ENCODE data around the gene RO60. TPM values are rescaled to one million over a fixed set of nuclear protein-coding genes. Genes with fewer than 3 reads are reported as not detected.

RO60 gene
- total and polyA plus RNA-seq, 2 of the 13 experiments (the other 11 are each of a cell fraction or from before 2014, with no cell fraction given) = 20.3 to 53.7 TPM

- TSS peak; percentile 96 for BruUV-seq (replicated peaks)
- Histone ChIP-seq H3K36me3 (replicated peaks in 1 of 2; ENCODE audit: control insufficient read depth in 1 of 2, insufficient read depth in 2 of 2, low read length in 2 of 2) (no peaks in the 10 kb centered on the region), H4K20me1 (ENCODE audit: insufficient read depth, low read length) (no peaks in the 10 kb centered on the region), H2AFZ (ENCODE audit: low read length) (peak overlapping the region; percentile 76), H3K9me3 (ENCODE audit: low read length) (no peaks in the 10 kb centered on the region), H3K4me2 (ENCODE audit: low read depth, low read length) (peak overlapping the region; percentile 84), H3K9ac (ENCODE audit: insufficient read depth, low read depth, low read length) (peak overlapping the region; percentile 78), H3K79me2 (ENCODE audit: insufficient read depth, low read length) (peaks cover 31% of the 10 kb centered on the region), H3K27me3 (ENCODE audit: control insufficient read depth in 1 of 2, insufficient read depth in 2 of 2, low read length in 2 of 2) (no peaks in the 10 kb centered on the region; a peak in 1 of 5 replicates), H3K4me3 (replicated peaks in 1 of 3; ENCODE audit: insufficient read depth in 1 of 3, low read depth in 2 of 3, low read length in 3 of 3) (peak overlapping the region; percentile 70 to 93 (median 82)), H3K4me1 (ENCODE audit: insufficient read depth, low read length) (peaks cover 63% of the 10 kb centered on the region), H3K27ac (ENCODE audit: extremely low read length, insufficient read depth, low read length) (peak overlapping the region; percentile 89)
- WGBS (ENCODE audit: low lambda C conversion rate) = 41% methylated on average over 4 of the region's 4 CpGs
- in situ Hi-C loops (cut with HindIII; ENCODE audit: extremely low pct_ligation_motif_present, low pct_unique_long_range_greater_than_20kb) (no loop called here), intact Hi-C loops (cut with micrococcal nuclease; ENCODE audit: unreplicated experiment) (loop anchor here (1.0 kb wide), 1 partner anchor 17 kb away; the partner anchor contains the start of gene CDC73)
- no peak for FAIRE-seq
- ChIA-PET POLR2A (interaction anchor here (0.5 to 2.9 kb wide), 6 partner anchors 10 to 404 kb away, joined by 3 to 31 read pairs (median 12); partner anchors contain the start of genes CDC73, RO60 and UCHL5), CTCF (ENCODE audit: low intra/inter-chr PET ratio, low total read pairs) (interaction anchor here (1.3 kb wide), 1 partner anchor 16 kb away, joined by 7 read pairs; the partner anchor contains the start of gene CDC73)
- DNase-seq (ENCODE audit: low spot score) = no peak
- no peak for ATAC-seq
- TF ChIP-seq MXD1 (CRISPR knock-in tag; IDR thresholded peaks at IDR 0.05) (no peak), CREB1 (IDR thresholded peaks at IDR 0.05) (no peak), CREB1 (CRISPR knock-in tag; IDR thresholded peaks at IDR 0.05) (0 out of 2 replicates have a peak, but pooled peaks have one; percentile 28)
Observed at GRCh38 chr1:193105821-193106177, 46.4 kb downstream of the RO60 start.

- ChIA-PET CTCF (ENCODE audit: low intra/inter-chr PET ratio, low total read pairs) (no interaction called here), POLR2A (interaction anchor here (1.1 to 2.1 kb wide), 3 partner anchors 13 to 50 kb away, joined by 3 to 9 read pairs (median 5); partner anchors contain the start of genes CDC73, RO60 and UCHL5)
- Histone ChIP-seq H3K27ac (ENCODE audit: extremely low read length, insufficient read depth, low read length) (no peak overlapping the region), H4K20me1 (ENCODE audit: insufficient read depth, low read length) (no peaks in the 10 kb centered on the region), H3K9ac (ENCODE audit: insufficient read depth, low read depth, low read length) (no peak overlapping the region), H3K4me3 (replicated peaks in 1 of 3; ENCODE audit: insufficient read depth in 1 of 3, low read depth in 2 of 3, low read length in 3 of 3) (no peak overlapping the region), H3K36me3 (replicated peaks in 1 of 2; ENCODE audit: control insufficient read depth in 1 of 2, insufficient read depth in 2 of 2, low read length in 2 of 2) (no peaks in the 10 kb centered on the region), H3K4me2 (ENCODE audit: low read depth, low read length) (no peak overlapping the region), H3K4me1 (ENCODE audit: insufficient read depth, low read length) (peaks cover 74% of the 10 kb centered on the region), H3K27me3 (ENCODE audit: control insufficient read depth in 1 of 2, insufficient read depth in 2 of 2, low read length in 2 of 2) (no peaks in the 10 kb centered on the region; a peak in 1 of 5 replicates), H2AFZ (ENCODE audit: low read length) (no peak overlapping the region), H3K79me2 (ENCODE audit: insufficient read depth, low read length) (peaks cover 14% of the 10 kb centered on the region), H3K9me3 (ENCODE audit: low read length) (no peaks in the 10 kb centered on the region)
- FAIRE-seq (no peak), ATAC-seq (no peak), DNase-seq (ENCODE audit: low spot score) (no peak)
- WGBS (ENCODE audit: low lambda C conversion rate) = 69% methylated on average over 3 of the region's 3 CpGs
- in situ Hi-C loops (cut with HindIII; ENCODE audit: extremely low pct_ligation_motif_present, low pct_unique_long_range_greater_than_20kb) (no loop called here), intact Hi-C loops (cut with micrococcal nuclease; ENCODE audit: unreplicated experiment) (no loop called here)
- TF ChIP-seq ZNF564 (CRISPR knock-in tag; IDR thresholded peaks at IDR 0.05) = no peak
- no peak for TF ChIP-seq ZMAT5 (CRISPR knock-in tag; IDR thresholded peaks at IDR 0.05; ENCODE audit: borderline replicate concordance, low read depth)
- no peak for TF ChIP-seq AHDC1 (CRISPR knock-in tag; IDR thresholded peaks at IDR 0.05; ENCODE audit: borderline replicate concordance)
- TF ChIP-seq SAFB2 (CRISPR knock-in tag; IDR thresholded peaks at IDR 0.05; ENCODE audit: borderline replicate concordance, low read depth) = no peak
- no peak for TF ChIP-seq ZNF772 (CRISPR knock-in tag; IDR thresholded peaks at IDR 0.05)
- no peak for TF ChIP-seq DDIT3 (CRISPR knock-in tag; IDR thresholded peaks at IDR 0.05)
- BruUV-seq (replicated peaks) = no TSS peak
Observed at GRCh38 chr1:193108471-193108870, 49.1 kb downstream of the RO60 start.

All from HepG2 (cell line).